H9 (cell line): ENCODE data around the gene ICOSLG. TPM values are rescaled to one million over a fixed set of nuclear protein-coding genes. Genes with fewer than 3 reads are reported as not detected.
"Not testable (repeated sequence)": the region's sequence is repeated elsewhere in the genome, so short reads cannot be mapped to it uniquely, and the experiment has no call there.

Experiments used
- DNase-seq: peaks from one replicate; pipeline ENCODE4 v3.0.0-alpha.2; 2017
- H2AFZ ChIP-seq: one replicate; pipeline ENCODE4 v1.6.1; 2013; ENCODE audit warnings: mild to moderate bottlenecking, low read length, control low read depth, moderate library complexity
- H2AK5ac ChIP-seq: 2 replicates; pipeline ENCODE4 v1.6.1; 2013; ENCODE audit warnings: low read length, control low read depth, mixed read lengths; ENCODE audit not compliant: insufficient read length
- H2BK120ac ChIP-seq: one replicate; pipeline ENCODE4 v1.6.1; 2013; ENCODE audit warnings: low read depth, mild to moderate bottlenecking, low read length, control low read depth, inconsistent platforms; ENCODE audit not compliant: poor library complexity, severe bottlenecking
- H2BK12ac ChIP-seq: 2 replicates; pipeline ENCODE4 v1.6.1; 2013; ENCODE audit warnings: low read length, control low read depth, mixed read lengths, low read depth; ENCODE audit not compliant: insufficient read length
- H2BK15ac ChIP-seq: 2 replicates; pipeline ENCODE4 v1.6.1; 2013; ENCODE audit warnings: low read depth, low read length, control low read depth
- H2BK20ac ChIP-seq: one replicate; pipeline ENCODE4 v1.6.1; 2013; ENCODE audit warnings: low read depth, mild to moderate bottlenecking, low read length, control low read depth, inconsistent platforms; ENCODE audit not compliant: poor library complexity, severe bottlenecking
- H2BK5ac ChIP-seq: 2 replicates; pipeline ENCODE4 v1.6.1; 2013; ENCODE audit warnings: low read length, control low read depth, mixed read lengths; ENCODE audit not compliant: insufficient read length
- H3K14ac ChIP-seq: 2 replicates; pipeline ENCODE4 v1.6.1; 2013; ENCODE audit warnings: low read length, control low read depth; ENCODE audit not compliant: insufficient read depth
- H3K18ac ChIP-seq: 2 replicates; pipeline ENCODE4 v1.6.1; 2013; ENCODE audit warnings: low read depth, mild to moderate bottlenecking, mixed read lengths, low read length, control low read depth; ENCODE audit not compliant: insufficient read length
- H3K23ac ChIP-seq: 2 replicates; pipeline ENCODE4 v1.6.1; 2013; ENCODE audit warnings: low read length, control low read depth, mixed read lengths, low read depth; ENCODE audit not compliant: insufficient read length
- H3K23me2 ChIP-seq: 2 replicates; pipeline ENCODE4 v1.6.1; 2013; ENCODE audit warnings: low read depth, mild to moderate bottlenecking, mixed read lengths, low read length, control low read depth; ENCODE audit not compliant: insufficient read length, poor library complexity, severe bottlenecking
- H3K27ac ChIP-seq: 2 replicates; pipeline ENCODE4 v1.5.1; 2013; ENCODE audit warnings: low read length, control low read depth, mixed read lengths, low read depth; ENCODE audit not compliant: insufficient read length
- H3K27me3 ChIP-seq: 2 replicates; pipeline ENCODE4 v1.6.1; 2013; ENCODE audit warnings: low read length, control low read depth, inconsistent platforms; ENCODE audit not compliant: insufficient read depth
- H3K4ac ChIP-seq: 2 replicates; pipeline ENCODE4 v1.6.1; 2013; ENCODE audit warnings: low read depth, mild to moderate bottlenecking, control low read depth, inconsistent platforms, low read length, moderate library complexity
- H3K4me1 ChIP-seq: 2 replicates; pipeline ENCODE4 v1.6.1; 2013; ENCODE audit warnings: low read length, control low read depth, inconsistent platforms; ENCODE audit not compliant: insufficient read depth
- H3K4me2 ChIP-seq: 2 replicates; pipeline ENCODE4 v1.6.1; 2013; ENCODE audit warnings: low read length, control low read depth, mixed read lengths; ENCODE audit not compliant: insufficient read length, insufficient read depth
- H3K56ac ChIP-seq: 2 replicates; pipeline ENCODE4 v1.6.1; 2013; ENCODE audit warnings: low read depth, mild to moderate bottlenecking, mixed read lengths, low read length, control low read depth; ENCODE audit not compliant: insufficient read length
- H3K79me1 ChIP-seq: 2 replicates; pipeline ENCODE4 v1.6.1; 2013; ENCODE audit warnings: low read depth, mild to moderate bottlenecking, moderate library complexity, low read length, control low read depth, inconsistent platforms; ENCODE audit not compliant: insufficient read depth, poor library complexity, severe bottlenecking
- H3K79me2 ChIP-seq: 2 replicates; pipeline ENCODE4 v1.6.1; 2013; ENCODE audit warnings: low read length, control low read depth, inconsistent platforms; ENCODE audit not compliant: insufficient read depth
- H3K9ac ChIP-seq: 2 replicates; pipeline ENCODE4 v1.6.1; 2013; ENCODE audit warnings: low read length, control low read depth, mixed read lengths; ENCODE audit not compliant: insufficient read length; ENCODE audit errors: extremely low read depth
- H3K9me3 ChIP-seq: one replicate; pipeline ENCODE4 v1.6.1; 2013; ENCODE audit warnings: low read depth, low read length, inconsistent platforms; ENCODE audit not compliant: control insufficient read depth
- H3T11ph ChIP-seq: one replicate; pipeline ENCODE4 v1.6.1; 2013; ENCODE audit warnings: mild to moderate bottlenecking, low read length, control low read depth, inconsistent platforms
- H4K20me1 ChIP-seq: one replicate; pipeline ENCODE4 v1.6.1; 2013; ENCODE audit not compliant: control insufficient read depth, insufficient read length, insufficient read depth
- H4K5ac ChIP-seq: 2 replicates; pipeline ENCODE4 v1.6.1; 2013; ENCODE audit warnings: low read depth, mild to moderate bottlenecking, mixed read lengths, low read length, control low read depth; ENCODE audit not compliant: insufficient read length
- H4K8ac ChIP-seq: replicated peaks from 2 replicates; pipeline ENCODE4 v1.6.1; 2013; ENCODE audit warnings: low read length, control low read depth, mixed read lengths, low read depth; ENCODE audit not compliant: insufficient read length
- H4K91ac ChIP-seq: 2 replicates; pipeline ENCODE4 v1.6.1; 2013; ENCODE audit warnings: low read depth, mild to moderate bottlenecking, moderate library complexity, mixed read lengths, low read length, control low read depth; ENCODE audit not compliant: insufficient read length
- H3K27ac Mint-ChIP-seq, 3 experiments: 2 replicates in 2 of 3; 3 replicates in 1 of 3; pipeline ENCODE4 v1.8.0; 2020 to 2021; ENCODE audit warnings: mixed read lengths in 3 of 3, mild to moderate bottlenecking in 1 of 3, moderate library complexity in 1 of 3
- H3K27me3 Mint-ChIP-seq: 2 replicates; pipeline ENCODE4 v1.8.0; 2021; ENCODE audit warnings: low read depth, mild to moderate bottlenecking, moderate library complexity, mixed read lengths
- H3K36me3 Mint-ChIP-seq, 3 experiments: 2 replicates in 2 of 3; 3 replicates in 1 of 3; pipeline ENCODE4 v1.8.0; 2020 to 2021; ENCODE audit warnings: low read depth in 3 of 3, mixed read lengths in 3 of 3; ENCODE audit not compliant: insufficient read depth in 1 of 3
- H3K4me1 Mint-ChIP-seq, 2 experiments: 2 replicates each; pipeline ENCODE4 v1.8.0; 2020; ENCODE audit warnings: mixed read lengths in 2 of 2
- H3K4me3 Mint-ChIP-seq, 2 experiments: 2 replicates in 1 of 2; 3 replicates in 1 of 2; pipeline ENCODE4 v1.8.0; 2020 to 2021; ENCODE audit warnings: mild to moderate bottlenecking in 2 of 2, mixed read lengths in 2 of 2, moderate library complexity in 1 of 2
- H3K9me3 Mint-ChIP-seq, 2 experiments: 2 replicates in 1 of 2; 3 replicates in 1 of 2; pipeline ENCODE4 v1.8.0; 2020; ENCODE audit warnings: mild to moderate bottlenecking in 2 of 2, mixed read lengths in 2 of 2, moderate library complexity in 1 of 2
- WGBS: extraction: QIAGEN DNeasy Blood & Tissue Kit; methylation state at CpG from one replicate; pipeline ENCODE4 v1.1.7; 2013; ENCODE audit warnings: missing lambda C conversion rate, low lambda C conversion rate, mixed read lengths; ENCODE audit not compliant: insufficient read length; ENCODE audit errors: extremely low coverage; 5-methylcytosine and 5-hydroxymethylcytosine counted together
- total RNA-seq: library from RNA; stranded (reverse); gene quantifications from 2 replicates; pipeline ENCODE4 v1.2.1, GENCODE V29; 2021

The ICOSLG gene
- total RNA-seq, 1 experiment from 2014 or later = 6.8 TPM

DNA sequence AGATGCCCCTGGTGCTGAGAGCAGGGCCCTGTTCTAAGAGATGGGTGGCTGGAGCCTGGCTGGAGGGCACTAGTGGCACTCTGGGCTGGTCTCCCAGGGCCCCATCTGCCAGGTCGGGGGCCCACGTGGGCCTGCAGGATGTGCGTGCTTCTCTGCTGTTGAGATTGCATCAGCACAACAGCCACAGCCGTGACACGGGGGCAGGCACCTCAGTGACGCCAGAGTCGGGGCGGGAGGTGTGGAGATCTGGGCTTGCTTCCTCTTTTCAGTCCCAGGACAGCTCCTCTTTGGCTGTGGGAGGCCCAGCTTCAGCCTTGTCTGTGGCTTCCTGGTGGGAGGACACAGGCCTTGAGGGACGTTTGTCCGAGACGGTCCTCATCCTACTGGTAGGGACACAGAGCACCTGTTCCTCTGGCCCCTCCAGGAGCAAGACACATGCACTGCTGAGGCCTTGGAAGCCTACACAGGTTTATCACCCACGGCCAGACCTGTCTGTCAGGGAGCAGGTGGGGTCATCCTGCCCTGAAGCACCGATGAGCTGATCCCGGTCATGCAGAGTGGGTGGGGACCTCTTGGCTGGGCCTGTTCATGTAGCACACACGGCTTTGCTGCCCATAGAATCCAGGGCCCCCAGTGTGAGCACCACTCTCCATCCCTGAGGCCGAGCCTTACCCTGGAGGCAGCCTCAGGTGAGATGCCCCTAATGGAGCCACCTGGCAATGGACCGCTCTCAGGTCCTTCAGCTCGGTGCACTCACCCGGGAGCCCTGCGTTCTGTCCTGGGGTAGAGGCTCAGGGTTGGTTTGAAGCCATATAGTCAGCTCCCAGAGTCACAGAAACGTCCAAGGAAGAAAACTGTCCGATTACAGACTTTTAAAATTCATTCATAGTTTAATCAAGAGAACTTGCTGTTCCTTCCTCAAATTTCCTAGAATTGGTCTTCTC, 44.3 kb downstream of the ICOSLG start:
- not testable (repeated sequence) for H4K5ac ChIP-seq, H3K4me3 Mint-ChIP-seq, H3K14ac ChIP-seq, H4K91ac ChIP-seq, H3K18ac ChIP-seq, H3K9me3 ChIP-seq, H2BK12ac ChIP-seq, H3K23me2 ChIP-seq, H2BK120ac ChIP-seq, H3K27ac ChIP-seq, H3K23ac ChIP-seq, H3K27ac Mint-ChIP-seq, H3K27me3 Mint-ChIP-seq, H3K4ac ChIP-seq, H3K79me2 ChIP-seq, H3K4me2 ChIP-seq, H3K56ac ChIP-seq, H2BK15ac ChIP-seq, H4K20me1 ChIP-seq, H3K9me3 Mint-ChIP-seq, H3K9ac ChIP-seq, H3K36me3 Mint-ChIP-seq, H2BK20ac ChIP-seq, H3T11ph ChIP-seq, H3K27me3 ChIP-seq, H2BK5ac ChIP-seq, H2AFZ ChIP-seq, H3K79me1 ChIP-seq, DNase-seq, H2AK5ac ChIP-seq, H4K8ac ChIP-seq, H3K4me1 ChIP-seq
- WGBS = no CpG with 5 or more reads among the region's 22 CpGs
- H3K4me1 Mint-ChIP-seq = peaks cover 4 to 13% of the 10 kb centered on the region in 2 experiments; a peak in 3 of 4 replicates

DNA sequence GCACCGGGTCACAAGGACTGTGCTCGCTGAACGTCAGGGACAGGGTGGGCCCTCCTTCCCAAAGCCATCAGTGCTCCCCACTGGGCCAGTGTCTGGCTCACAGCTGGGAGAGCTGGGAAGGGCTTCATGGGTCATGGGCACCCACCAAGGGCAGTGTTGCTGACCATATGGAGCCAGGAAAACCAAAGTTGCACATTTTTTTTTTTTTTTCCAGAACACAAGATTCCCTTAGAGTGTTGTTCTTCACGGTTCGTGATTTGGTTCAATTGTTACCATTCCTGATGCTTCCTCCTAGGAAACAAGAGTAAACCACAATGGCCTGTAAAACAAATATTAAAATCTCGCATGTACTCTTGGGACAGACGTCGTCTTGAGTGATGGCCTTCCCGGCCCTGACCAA, 45.9 kb downstream of the ICOSLG start:
- not testable (repeated sequence) for H3K27me3 Mint-ChIP-seq, H2BK5ac ChIP-seq, H2BK12ac ChIP-seq, H3K4me3 Mint-ChIP-seq, H3K27ac ChIP-seq, H3K9ac ChIP-seq, H3K9me3 Mint-ChIP-seq, H3K27me3 ChIP-seq, H3K56ac ChIP-seq, H4K20me1 ChIP-seq, H2AFZ ChIP-seq, H3K36me3 Mint-ChIP-seq, H3K23ac ChIP-seq, H3K79me2 ChIP-seq, H2BK120ac ChIP-seq, H3K4me2 ChIP-seq, H2AK5ac ChIP-seq, DNase-seq, H3K14ac ChIP-seq, H3T11ph ChIP-seq, H3K4me1 ChIP-seq, H3K4ac ChIP-seq, H4K8ac ChIP-seq, H2BK20ac ChIP-seq, H4K91ac ChIP-seq, H3K9me3 ChIP-seq, H3K23me2 ChIP-seq, H3K79me1 ChIP-seq, H3K18ac ChIP-seq, H3K27ac Mint-ChIP-seq, H4K5ac ChIP-seq, H3K4me1 Mint-ChIP-seq, H2BK15ac ChIP-seq
- no CpG with 5 or more reads among the region's 9 CpGs for WGBS
